ENCODE results near the gene MYRFL. TPM values are rescaled to one million over a fixed set of nuclear protein-coding genes. Genes with fewer than 3 reads are reported as not detected.

MYRFL gene
- total RNA-seq, 1 donor from 2014 or later: 0.43 TPM

DNA sequence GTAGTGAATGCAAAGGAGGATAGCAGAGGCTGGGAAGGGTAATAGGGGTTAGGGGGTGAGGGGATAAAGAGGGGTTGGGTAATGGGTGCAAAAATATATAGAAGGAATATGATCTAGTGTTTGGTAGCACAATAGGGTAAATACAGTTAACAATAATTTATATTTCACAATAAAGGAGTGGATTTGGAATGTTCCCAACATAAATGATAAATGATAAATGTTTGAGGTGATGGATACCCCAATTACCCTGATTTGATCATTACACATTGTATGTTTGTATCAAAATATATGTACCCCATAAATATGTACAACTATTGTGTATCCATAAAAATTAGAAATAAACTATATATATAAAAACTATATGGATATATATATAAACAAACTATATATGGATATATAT is 999 bp upstream of the MYRFL start:
- Mint-ChIP-seq H3K4me3 (no peak overlapping the region), H3K27ac (no peak overlapping the region), H3K36me3 (no peaks in the 10 kb centered on the region), H3K9me3 (no peaks in the 10 kb centered on the region), H3K27me3 (no peaks in the 10 kb centered on the region), H3K4me1 (ENCODE audit: unreplicated experiment) (peaks cover 3% of the 10 kb centered on the region)
- TF ChIP-seq, protein P1, sequence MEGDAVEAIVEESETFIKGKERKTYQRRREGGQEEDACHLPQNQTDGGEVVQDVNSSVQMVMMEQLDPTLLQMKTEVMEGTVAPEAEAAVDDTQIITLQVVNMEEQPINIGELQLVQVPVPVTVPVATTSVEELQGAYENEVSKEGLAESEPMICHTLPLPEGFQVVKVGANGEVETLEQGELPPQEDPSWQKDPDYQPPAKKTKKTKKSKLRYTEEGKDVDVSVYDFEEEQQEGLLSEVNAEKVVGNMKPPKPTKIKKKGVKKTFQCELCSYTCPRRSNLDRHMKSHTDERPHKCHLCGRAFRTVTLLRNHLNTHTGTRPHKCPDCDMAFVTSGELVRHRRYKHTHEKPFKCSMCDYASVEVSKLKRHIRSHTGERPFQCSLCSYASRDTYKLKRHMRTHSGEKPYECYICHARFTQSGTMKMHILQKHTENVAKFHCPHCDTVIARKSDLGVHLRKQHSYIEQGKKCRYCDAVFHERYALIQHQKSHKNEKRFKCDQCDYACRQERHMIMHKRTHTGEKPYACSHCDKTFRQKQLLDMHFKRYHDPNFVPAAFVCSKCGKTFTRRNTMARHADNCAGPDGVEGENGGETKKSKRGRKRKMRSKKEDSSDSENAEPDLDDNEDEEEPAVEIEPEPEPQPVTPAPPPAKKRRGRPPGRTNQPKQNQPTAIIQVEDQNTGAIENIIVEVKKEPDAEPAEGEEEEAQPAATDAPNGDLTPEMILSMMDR (conservative IDR thresholded peaks at IDR 0.05): no peak
- no peak for DNase-seq (ENCODE audit: extremely low spot score, unreplicated experiment)

DNA sequence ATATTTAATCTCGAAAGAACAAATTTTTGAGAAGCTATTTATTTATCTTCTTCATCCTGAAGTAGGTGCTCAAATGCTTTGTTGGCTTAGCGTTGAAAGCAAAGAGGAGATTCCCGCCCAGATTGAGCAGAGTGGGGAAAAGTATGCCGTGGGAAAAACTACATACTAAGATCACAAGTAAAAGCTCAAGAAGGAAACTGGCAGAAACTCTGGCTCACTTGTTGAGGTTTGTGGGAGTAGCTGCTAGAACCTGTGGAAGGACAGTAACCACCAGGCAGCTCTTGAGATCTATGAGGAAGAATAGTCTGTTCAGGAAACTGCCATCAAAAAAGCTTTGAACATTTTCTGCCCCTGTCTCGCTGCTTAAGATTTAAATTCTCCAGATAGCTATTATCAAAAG is 3.9 kb downstream of the MYRFL start:
- TF ChIP-seq, protein P1 (conservative IDR thresholded peaks at IDR 0.05): no peak
- Mint-ChIP-seq H3K4me1 (ENCODE audit: unreplicated experiment) (peaks cover 4% of the 10 kb centered on the region), H3K4me3 (no peak overlapping the region), H3K27ac (no peak overlapping the region), H3K27me3 (peaks cover 3% of the 10 kb centered on the region), H3K36me3 (no peaks in the 10 kb centered on the region), H3K9me3 (no peaks in the 10 kb centered on the region)
- DNase-seq (ENCODE audit: extremely low spot score, unreplicated experiment): no peak

DNA sequence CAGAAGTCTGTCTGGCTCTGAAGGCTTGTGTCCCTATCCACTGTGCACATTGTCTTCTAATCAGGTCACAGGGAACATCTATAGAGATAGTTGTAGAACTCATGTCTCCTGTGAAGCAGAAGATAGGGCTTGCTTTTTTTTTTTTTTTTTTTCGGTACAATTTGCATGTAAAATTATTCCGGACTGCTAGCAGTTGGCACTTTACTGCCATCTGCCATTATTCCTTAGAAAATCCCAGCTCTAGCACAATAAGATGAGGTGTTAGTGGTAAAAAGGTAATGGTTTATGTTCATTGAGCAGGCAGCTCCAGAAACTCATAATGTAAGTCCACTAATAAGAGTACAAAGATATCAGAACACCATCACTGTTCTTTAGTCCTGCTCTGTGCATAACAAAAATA is 8.7 kb downstream of the MYRFL start:
- Mint-ChIP-seq H3K4me3 (no peak overlapping the region), H3K9me3 (no peaks in the 10 kb centered on the region), H3K36me3 (no peaks in the 10 kb centered on the region), H3K27ac (no peak overlapping the region), H3K27me3 (peaks cover 3% of the 10 kb centered on the region), H3K4me1 (ENCODE audit: unreplicated experiment) (peaks cover 20% of the 10 kb centered on the region)
- TF ChIP-seq, protein P1 (conservative IDR thresholded peaks at IDR 0.05): no peak
- no peak for DNase-seq (ENCODE audit: extremely low spot score, unreplicated experiment)

DNA sequence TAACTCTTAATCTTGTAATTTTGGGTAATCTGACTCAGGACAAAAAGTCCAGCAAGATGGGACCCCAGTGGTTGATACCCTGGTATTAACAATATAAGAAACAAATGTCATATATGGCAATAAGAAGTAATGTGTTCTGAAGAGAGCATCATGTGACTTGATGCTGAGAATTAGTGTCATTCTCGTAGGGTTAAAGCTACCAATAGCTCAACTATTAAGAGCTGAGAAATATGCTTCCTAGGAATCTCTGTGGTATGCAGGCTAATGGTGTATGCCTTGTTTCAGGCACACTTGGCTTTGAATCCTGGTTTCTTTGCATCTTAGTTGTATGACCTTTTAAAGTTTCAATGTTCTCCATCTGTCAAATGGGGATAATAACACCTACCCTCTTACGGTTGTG is 9.1 kb downstream of the MYRFL start:
- Mint-ChIP-seq H3K4me1 (ENCODE audit: unreplicated experiment) (peaks cover 20% of the 10 kb centered on the region), H3K36me3 (no peaks in the 10 kb centered on the region), H3K4me3 (no peak overlapping the region), H3K9me3 (no peaks in the 10 kb centered on the region), H3K27me3 (peaks cover 3% of the 10 kb centered on the region), H3K27ac (no peak overlapping the region)
- TF ChIP-seq, protein P1 (conservative IDR thresholded peaks at IDR 0.05): no peak
- DNase-seq (ENCODE audit: extremely low spot score, unreplicated experiment): no peak

DNA sequence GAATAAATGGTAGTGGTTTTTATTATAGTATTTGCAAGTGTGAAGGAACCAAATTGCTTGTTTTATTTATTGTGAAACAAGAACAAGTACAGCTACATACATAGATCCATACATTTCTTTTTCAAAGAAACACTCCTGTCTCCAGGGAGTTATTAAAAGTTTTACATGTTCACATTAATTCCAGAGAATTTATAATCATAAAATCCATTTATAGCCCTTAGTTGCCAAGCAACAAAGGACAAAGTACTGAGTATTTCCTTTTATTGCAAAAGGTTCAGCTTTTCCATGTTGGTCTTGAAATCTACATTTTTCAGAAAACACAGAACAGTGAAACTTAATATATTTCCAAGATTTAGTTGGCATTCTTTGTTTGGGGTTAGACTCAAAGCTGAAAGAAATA is 9.5 kb downstream of the MYRFL start:
- Mint-ChIP-seq H3K4me1 (ENCODE audit: unreplicated experiment) (peaks cover 20% of the 10 kb centered on the region), H3K36me3 (no peaks in the 10 kb centered on the region), H3K9me3 (no peaks in the 10 kb centered on the region), H3K4me3 (no peak overlapping the region), H3K27me3 (peaks cover 3% of the 10 kb centered on the region), H3K27ac (no peak overlapping the region)
- DNase-seq (ENCODE audit: extremely low spot score, unreplicated experiment): no peak
- TF ChIP-seq, protein P1 (conservative IDR thresholded peaks at IDR 0.05): no peak

DNA sequence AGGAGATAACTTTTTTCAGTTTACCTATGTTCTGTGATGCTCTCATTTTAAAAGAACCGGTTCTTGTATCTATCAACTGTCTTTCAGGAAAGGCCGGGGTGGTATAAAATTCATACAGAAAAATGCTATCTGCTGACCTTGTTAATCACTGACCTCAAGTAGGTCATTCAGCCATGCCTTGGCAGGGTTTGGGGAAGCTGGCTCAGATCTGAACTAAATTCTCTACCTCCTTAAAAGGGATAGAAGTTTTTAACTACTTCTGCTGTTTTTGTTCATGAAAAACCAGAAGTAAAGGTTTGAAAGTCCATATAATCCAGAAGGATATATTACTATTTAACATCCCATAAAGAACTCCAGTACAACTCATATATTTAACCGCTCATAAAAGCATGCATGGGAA is 10.1 kb downstream of the MYRFL start:
- Mint-ChIP-seq H3K9me3 (no peaks in the 10 kb centered on the region), H3K27me3 (peaks cover 3% of the 10 kb centered on the region), H3K4me3 (no peak overlapping the region), H3K4me1 (ENCODE audit: unreplicated experiment) (peaks cover 20% of the 10 kb centered on the region), H3K27ac (no peak overlapping the region), H3K36me3 (no peaks in the 10 kb centered on the region)
- DNase-seq (ENCODE audit: extremely low spot score, unreplicated experiment): no peak
- TF ChIP-seq, protein P1 (conservative IDR thresholded peaks at IDR 0.05): no peak

Data from type B pancreatic cell (in vitro differentiated cells).